IMR-90 (cell line): Measurements from ENCODE around the gene ZSCAN18. TPM values are rescaled to one million over a fixed set of nuclear protein-coding genes. Genes with fewer than 3 reads are reported as not detected.

Source experiments
- ATAC-seq: fragments of 200-7000 bp; cut with Tn5 transposase; 2 replicates; pipeline ENCODE4 v1.9.1; 2020; ENCODE audit warnings: low read depth, mild to moderate bottlenecking, moderate library complexity
- BruUV-seq: library from RNA; stranded (reverse); fragments of 400-500 nt; replicated peaks from 2 replicates; lab custom pipeline; 2021; lab: Mats Ljungman, UMichigan
- CTCF ChIA-PET: fragments of 300-600 bp; formaldehyde crosslinking; extraction: SDS; loops from one replicate; lab custom pipeline; 2021; ENCODE audit warnings: antibody characterized with exemption; lab: Yijun Ruan, JAX
- POLR2A ChIA-PET: fragments of 300-600 bp; sonication (Branson Sonifier 250); formaldehyde crosslinking; loops from one replicate; lab custom pipeline; 2022; ENCODE audit warnings: antibody characterized with exemption; ENCODE audit not compliant: unreplicated experiment; lab: Charles Lee
- DNase-seq: peaks from one replicate; pipeline ENCODE4 v3.0.0; 2013
- H2AFZ ChIP-seq: replicated peaks from 2 replicates; pipeline ENCODE3; 2013; ENCODE audit warnings: low read length, mild to moderate bottlenecking; ENCODE audit not compliant: poor library complexity
- H2AK5ac ChIP-seq: 2 replicates; pipeline ENCODE4 v1.6.1; 2013; ENCODE audit warnings: low read depth, low read length, inconsistent platforms
- H2AK9ac ChIP-seq: replicated peaks from 2 replicates; pipeline ENCODE3; 2013; ENCODE audit warnings: mild to moderate bottlenecking, low read depth, low read length, moderate library complexity; ENCODE audit not compliant: poor library complexity
- H2BK120ac ChIP-seq: 2 replicates; pipeline ENCODE4 v1.6.1; 2013; ENCODE audit warnings: low read depth, low read length, inconsistent platforms
- H2BK15ac ChIP-seq: 3 replicates; pipeline ENCODE4 v1.6.1; 2013; ENCODE audit warnings: low read depth, low read length, inconsistent platforms
- H2BK20ac ChIP-seq: 2 replicates; pipeline ENCODE4 v1.6.1; 2013; ENCODE audit warnings: low read depth, mild to moderate bottlenecking, inconsistent platforms, low read length, moderate library complexity
- H2BK5ac ChIP-seq: 2 replicates; pipeline ENCODE4 v1.6.1; 2013; ENCODE audit warnings: mild to moderate bottlenecking, low read depth, low read length, inconsistent platforms; ENCODE audit not compliant: poor library complexity, severe bottlenecking
- H3K14ac ChIP-seq: replicated peaks from 2 replicates; pipeline ENCODE4 v1.6.1; 2013; ENCODE audit warnings: low read depth, low read length, inconsistent platforms
- H3K18ac ChIP-seq: 2 replicates; pipeline ENCODE4 v1.6.1; 2013; ENCODE audit warnings: low read depth, low read length, control low read depth
- H3K23ac ChIP-seq: 2 replicates; pipeline ENCODE4 v1.6.1; 2013; ENCODE audit warnings: low read depth, low read length, inconsistent platforms
- H3K27ac ChIP-seq: 2 replicates; pipeline ENCODE4 v1.5.1; 2013; ENCODE audit warnings: mild to moderate bottlenecking, control low read depth, low read length; ENCODE audit not compliant: insufficient read depth
- H3K27me3 ChIP-seq: 2 replicates; pipeline ENCODE4 v1.6.1; 2013; ENCODE audit warnings: low read length; ENCODE audit not compliant: control insufficient read depth, insufficient read depth
- H3K36me3 ChIP-seq: 2 replicates; pipeline ENCODE4 v1.6.1; 2013; ENCODE audit warnings: low read length, mixed read lengths; ENCODE audit not compliant: control insufficient read depth, insufficient read depth
- H3K4ac ChIP-seq: 2 replicates; pipeline ENCODE4 v1.6.1; 2013; ENCODE audit warnings: low read depth, low read length, inconsistent platforms
- H3K4me1 ChIP-seq: 2 replicates; pipeline ENCODE4 v1.6.1; 2013; ENCODE audit warnings: low read length, mixed read lengths; ENCODE audit not compliant: control insufficient read depth, insufficient read depth
- H3K4me2 ChIP-seq: 2 replicates; pipeline ENCODE4 v1.6.1; 2013; ENCODE audit warnings: low read depth, mild to moderate bottlenecking, control low read depth, low read length, moderate library complexity
- H3K4me3 ChIP-seq: 2 replicates; pipeline ENCODE4 v1.5.1; 2013; ENCODE audit warnings: low read depth, mild to moderate bottlenecking, control low read depth, low read length, moderate library complexity; ENCODE audit not compliant: insufficient read depth
- H3K56ac ChIP-seq: 2 replicates; pipeline ENCODE4 v1.6.1; 2013; ENCODE audit warnings: low read length, inconsistent platforms; ENCODE audit not compliant: insufficient read depth; ENCODE audit errors: extremely low read depth
- H3K79me1 ChIP-seq, 2 experiments: 2 replicates each; pipeline ENCODE4 v1.6.1; 2013; ENCODE audit warnings: low read length in 2 of 2, inconsistent platforms in 1 of 2, low read depth in 1 of 2
- H3K9ac ChIP-seq: 2 replicates; pipeline ENCODE4 v1.6.1; 2013; ENCODE audit warnings: low read depth, low read length, control low read depth
- H3K9me1 ChIP-seq: 2 replicates; pipeline ENCODE4 v1.6.1; 2013; ENCODE audit warnings: low read length, inconsistent platforms; ENCODE audit not compliant: insufficient read depth
- H3K9me3 ChIP-seq: 2 replicates; pipeline ENCODE4 v1.6.1; 2013; ENCODE audit warnings: low read length; ENCODE audit not compliant: control insufficient read depth, insufficient read depth
- H4K20me1 ChIP-seq: 2 replicates; pipeline ENCODE4 v1.6.1; 2013; ENCODE audit warnings: low read length, inconsistent platforms; ENCODE audit not compliant: insufficient read depth
- H4K5ac ChIP-seq: 2 replicates; pipeline ENCODE4 v1.6.1; 2013; ENCODE audit warnings: mild to moderate bottlenecking, low read depth, low read length, control low read depth
- H4K8ac ChIP-seq, 2 experiments: 2 replicates each; pipeline ENCODE4 v1.6.1; 2013; ENCODE audit warnings: low read depth in 2 of 2, low read length in 2 of 2, control low read depth in 1 of 2, inconsistent platforms in 1 of 2
- H4K91ac ChIP-seq: 2 replicates; pipeline ENCODE4 v1.6.1; 2013; ENCODE audit warnings: low read depth, low read length, inconsistent platforms; ENCODE audit not compliant: insufficient read depth
- BHLHE40 ChIP-seq: fragments of 150-350 bp; IDR thresholded peaks from 2 replicates; pipeline ENCODE4 v1.6.1; 2016; ENCODE audit warnings: mild to moderate bottlenecking, low read depth, low read length
- CEBPB ChIP-seq: IDR thresholded peaks from 2 replicates; pipeline ENCODE4 v1.6.1; 2012; ENCODE audit warnings: low read depth, low read length, improper control_type of control experiment
- CTCF ChIP-seq: conservative IDR thresholded peaks from 2 replicates; pipeline ENCODE4 v1.5.1; 2012; ENCODE audit warnings: mild to moderate bottlenecking, low read depth, low read length, improper control_type of control experiment
- ELK1 ChIP-seq: fragments of 150-350 bp; IDR thresholded peaks from 2 replicates; pipeline ENCODE4 v1.6.1; 2016; ENCODE audit warnings: low read depth, mild to moderate bottlenecking, low read length, moderate library complexity, borderline replicate concordance
- POLR2A ChIP-seq: IDR thresholded peaks from 2 replicates; pipeline ENCODE4 v1.6.1; 2012; ENCODE audit warnings: mild to moderate bottlenecking, low read depth, low read length
- RAD21 ChIP-seq: IDR thresholded peaks from 2 replicates; pipeline ENCODE4 v1.6.1; 2012; ENCODE audit warnings: low read length, improper control_type of control experiment
- RCOR1 ChIP-seq: IDR thresholded peaks from 2 replicates; pipeline ENCODE4 v1.6.1; 2012; ENCODE audit warnings: mild to moderate bottlenecking, low read length, improper control_type of control experiment; ENCODE audit not compliant: insufficient replicate concordance
- SMC3 ChIP-seq: fragments of 150-350 bp; IDR thresholded peaks from 2 replicates; pipeline ENCODE4 v1.6.1; 2016; ENCODE audit warnings: low read depth, mild to moderate bottlenecking, antibody characterized with exemption, low read length, moderate library complexity
- WGBS, 2 experiments: methylation state at CpG; one replicate each; pipeline versions ENCODE4 v1.1.5 to v1.1.7; 2013; ENCODE audit warnings: missing lambda C conversion rate in 2 of 2; ENCODE audit not compliant: insufficient read length in 1 of 2; ENCODE audit errors: extremely low coverage in 2 of 2; 5-methylcytosine and 5-hydroxymethylcytosine counted together
- dilution Hi-C: fragments of 300-500 bp; cut with HindIII; formaldehyde crosslinking; loops from one replicate; pipeline ENCODE4 v1.14.3; 2018; ENCODE audit warnings: low sequenced_read_pairs; ENCODE audit not compliant: unreplicated experiment
- in situ Hi-C: fragments of 300-500 bp; cut with MboI; formaldehyde crosslinking; loops from 3 replicates; pipeline ENCODE4 v1.14.3; 2019; ENCODE audit warnings: low sequenced_read_pairs, inconsistent platforms, mixed read lengths
- intact Hi-C: fragments of 100-400 bp; cut with micrococcal nuclease; formaldehyde crosslinking; loops from 2 replicates; pipeline ENCODE4 v1.10.0; 2022
- polyA plus RNA-seq, 3 experiments: library from polyadenylated mRNA; depleted of rRNA; stranded (reverse); fragments of >200 nt; gene quantifications; 2 replicates each; pipeline ENCODE4 v1.2.3, GENCODE V29; 2012; ENCODE audit warnings: low replicate concordance in 1 of 3
- total RNA-seq: library from RNA; depleted of rRNA; stranded (reverse); fragments of >200 nt; gene quantifications from 2 replicates; pipeline ENCODE4 v1.2.3, GENCODE V29; 2012

The ZSCAN18 gene
- total and polyA plus RNA-seq, 2 of the 4 experiments (the other 2 are of a cell fraction), result 3.0 to 8.2 TPM

- 84% methylated on average over 11 of the region's 24 CpGs; no CpG with 5 or more reads in 1 of the 2 experiments for WGBS, 2 experiments
- Histone ChIP-seq H4K20me1 (no peaks in the 10 kb centered on the region), H2AK9ac (no peak overlapping the region), H3K27me3 (no peaks in the 10 kb centered on the region), H2BK20ac (no peak overlapping the region), H3K4ac (no peak overlapping the region), H3K4me1 (no peaks in the 10 kb centered on the region), H3K18ac (no peak overlapping the region), H2AFZ (no peak overlapping the region), H3K27ac (no peak overlapping the region), H3K4me2 (no peak overlapping the region), H3K56ac (no peak overlapping the region), H3K23ac (no peak overlapping the region), H3K14ac (no peak overlapping the region), H4K5ac (no peak overlapping the region), H2AK5ac (no peak overlapping the region), H3K79me1 (no peaks in the 10 kb centered on the region), H2BK15ac (no peak overlapping the region), H3K9ac (no peak overlapping the region), H2BK5ac (no peak overlapping the region), H3K9me3 (peaks cover 72% of the 10 kb centered on the region), H3K4me3 (no peak overlapping the region), H4K91ac (no peak overlapping the region), H2BK120ac (no peak overlapping the region), H3K9me1 (no peaks in the 10 kb centered on the region), H4K8ac (no peak overlapping the region), H3K36me3 (no peaks in the 10 kb centered on the region)
- TF ChIP-seq CEBPB (no peak), RCOR1 (no peak), BHLHE40 (no peak), CTCF (no peak), RAD21 (no peak), SMC3 (no peak), POLR2A (no peak), ELK1 (no peak)
- POLR2A ChIA-PET, result no interaction called here
- DNase-seq (no peak), ATAC-seq (no peak)
- no TSS peak for BruUV-seq
- CTCF ChIA-PET, result no interaction called here
- intact Hi-C loops (no loop called here), in situ Hi-C loops (no loop called here), dilution Hi-C loops (no loop called here)
Observed at GRCh38 chr19:58045411-58046050, 52.5 kb downstream of the ZSCAN18 start.
